Measurements from ENCODE around the gene TMEM178B. TPM values are rescaled to one million over a fixed set of nuclear protein-coding genes. Genes with fewer than 3 reads are reported as not detected.
"Not testable (repeated sequence)": the region's sequence is repeated elsewhere in the genome, so short reads cannot be mapped to it uniquely, and the experiment has no call there.

Gene TMEM178B
- total RNA-seq, 3 donors from 2014 or later (not counting 1 experiment from before 2014, with no cell fraction given), result not detected

GRCh38 chr7:141079219-141079618 lies 5.4 kb downstream of the TMEM178B start:
- H3K36me3 ChIP-seq (ENCODE audit: control insufficient read depth, insufficient read depth, low read length), result no peaks in the 10 kb centered on the region
- ATAC-seq (no peak), DNase-seq (no peak)
- Mint-ChIP-seq H3K27ac (no peak overlapping the region), H3K9me3 (no peaks in the 10 kb centered on the region), H3K27me3 (ENCODE audit: low read depth in 2 of 2) (peaks cover 11 to 25% of the 10 kb centered on the region in 2 donors), H3K4me3 (no peak overlapping the region), H3K4me1 (peaks cover 0 to 5% of the 10 kb centered on the region in 2 donors), H3K36me3 (no peaks in the 10 kb centered on the region)
- intact Hi-C loops (cut with micrococcal nuclease), result no loop called here
- H3K27ac ChIP-seq (ENCODE audit: low read length), result no peak overlapping the region
- H3K4me1 ChIP-seq (ENCODE audit: control insufficient read depth, insufficient read depth, low read length), result peaks cover 6% of the 10 kb centered on the region
- 89% methylated on average over 5 of the region's 8 CpGs for WGBS (ENCODE audit: insufficient coverage)
- H3K27me3 ChIP-seq (ENCODE audit: control insufficient read depth, insufficient read depth, low read length), result peaks cover 15% of the 10 kb centered on the region
- H3K9me3 ChIP-seq (ENCODE audit: control insufficient read depth, insufficient read depth, low read length), result no peaks in the 10 kb centered on the region
- TF ChIP-seq CTCF (IDR thresholded peaks at IDR 0.05), result no peak
- no peak overlapping the region for H3K4me3 ChIP-seq (ENCODE audit: low read length)

GRCh38 chr7:141089490-141089889 lies 15.6 kb downstream of the TMEM178B start:
- peaks cover 14 to 27% of the 10 kb centered on the region in 2 donors for H3K27me3 Mint-ChIP-seq (ENCODE audit: low read depth in 2 of 2)

GRCh38 chr7:141094336-141095070 lies 20.6 kb downstream of the TMEM178B start:
- 100% methylated on average over 1 of the region's 3 CpGs for WGBS (ENCODE audit: insufficient coverage)
- Histone ChIP-seq H3K4me1 (ENCODE audit: control insufficient read depth, insufficient read depth, low read length) (no peaks in the 10 kb centered on the region), H3K4me3 (ENCODE audit: low read length) (no peak overlapping the region), H3K36me3 (ENCODE audit: control insufficient read depth, insufficient read depth, low read length) (no peaks in the 10 kb centered on the region), H3K27ac (ENCODE audit: low read length) (no peak overlapping the region), H3K27me3 (ENCODE audit: control insufficient read depth, insufficient read depth, low read length) (no peaks in the 10 kb centered on the region), H3K9me3 (ENCODE audit: control insufficient read depth, insufficient read depth, low read length) (no peaks in the 10 kb centered on the region)
- Mint-ChIP-seq H3K27ac (no peak overlapping the region), H3K27me3 (ENCODE audit: low read depth in 2 of 2) (peaks cover 4 to 8% of the 10 kb centered on the region in 2 donors), H3K4me1 (no peaks in the 10 kb centered on the region), H3K4me3 (no peak overlapping the region), H3K9me3 (peaks cover 0 to 2% of the 10 kb centered on the region in 2 donors), H3K36me3 (no peaks in the 10 kb centered on the region)
- ATAC-seq (no peak), DNase-seq (no peak)
- TF ChIP-seq CTCF (IDR thresholded peaks at IDR 0.05), result no peak
- intact Hi-C loops (cut with micrococcal nuclease), result no loop called here

More at GRCh38 chr7:141089490-141089889, 15.6 kb downstream of the TMEM178B start:
- H3K27me3 ChIP-seq (ENCODE audit: control insufficient read depth, insufficient read depth, low read length); H3K27ac ChIP-seq (ENCODE audit: low read length); H3K27ac Mint-ChIP-seq; H3K4me3 Mint-ChIP-seq; H3K36me3 Mint-ChIP-seq; H3K36me3 ChIP-seq (ENCODE audit: control insufficient read depth, insufficient read depth, low read length); intact Hi-C loops (cut with micrococcal nuclease); H3K9me3 ChIP-seq (ENCODE audit: control insufficient read depth, insufficient read depth, low read length); DNase-seq; H3K4me1 Mint-ChIP-seq; ATAC-seq; H3K4me3 ChIP-seq (ENCODE audit: low read length); H3K9me3 Mint-ChIP-seq; H3K4me1 ChIP-seq (ENCODE audit: control insufficient read depth, insufficient read depth, low read length): not testable (repeated sequence)
- no CpG with 5 or more reads among the region's 2 CpGs for WGBS (ENCODE audit: insufficient coverage)

GRCh38 chr7:141097430-141097829 lies 23.6 kb downstream of the TMEM178B start:
- H3K4me1 Mint-ChIP-seq, result no peaks in the 10 kb centered on the region
- Histone ChIP-seq H3K9me3 (ENCODE audit: control insufficient read depth, insufficient read depth, low read length) (no peaks in the 10 kb centered on the region), H3K27ac (ENCODE audit: low read length) (no peak overlapping the region), H3K36me3 (ENCODE audit: control insufficient read depth, insufficient read depth, low read length) (no peaks in the 10 kb centered on the region), H3K4me3 (ENCODE audit: low read length) (no peak overlapping the region), H3K4me1 (ENCODE audit: control insufficient read depth, insufficient read depth, low read length) (no peaks in the 10 kb centered on the region), H3K27me3 (ENCODE audit: control insufficient read depth, insufficient read depth, low read length) (no peaks in the 10 kb centered on the region)
- peaks cover 0 to 2% of the 10 kb centered on the region in 2 donors for H3K9me3 Mint-ChIP-seq
- H3K27ac Mint-ChIP-seq, result no peak overlapping the region
- intact Hi-C loops (cut with micrococcal nuclease), result no loop called here
- WGBS (ENCODE audit: insufficient coverage), result 76% methylated on average over 4 of the region's 4 CpGs
- H3K27me3 Mint-ChIP-seq (ENCODE audit: low read depth in 2 of 2), result peaks cover 7 to 8% of the 10 kb centered on the region in 2 donors
- no peaks in the 10 kb centered on the region for H3K36me3 Mint-ChIP-seq
- ATAC-seq (no peak), DNase-seq (peak in 1 of 2 donors; percentile 12)
- H3K4me3 Mint-ChIP-seq, result no peak overlapping the region
- no peak for TF ChIP-seq CTCF (IDR thresholded peaks at IDR 0.05)

Data from natural killer cell (primary cell).